NK-92 (cell line): Measurements from ENCODE around the gene YARS1.

Experiments
- DNase-seq: peaks from one replicate; lab custom pipeline; 2025; ENCODE audit not compliant: unreplicated experiment; lab: John Stamatoyannopoulos, UW

YARS1 gene

GRCh38 chr1:32817159-32817814, at the start of gene YARS1, which contains the start of gene S100PBP:
TSS of gene YARS1 (minus strand) at chr1:32817358. CDS start at chr1:32817244, 114 bp downstream.
TSS of gene S100PBP (plus strand) at chr1:32817653. CDS start at chr1:32826100, 8,447 bp downstream.
- peak; percentile 90 for DNase-seq

- no peak for DNase-seq
These were observed 48.7 kb upstream of the YARS1 start for GRCh38 chr1:32865639-32866405.

GRCh38 chr1:32864375-32865019, 47.3 kb upstream of the YARS1 start:
- DNase-seq = no peak

GRCh38 chr1:32863881-32864245, 46.7 kb upstream of the YARS1 start:
- no peak for DNase-seq

- DNase-seq = no peak
These were observed 46.2 kb upstream of the YARS1 start for GRCh38 chr1:32863218-32863880.

GRCh38 chr1:32861904-32862695, 44.9 kb upstream of the YARS1 start:
- no peak for DNase-seq

GRCh38 chr1:32860566-32860965, 43.4 kb upstream of the YARS1 start:
- DNase-seq = no peak

- DNase-seq = no peak
These were observed 42.8 kb upstream of the YARS1 start for GRCh38 chr1:32859915-32860314.

GRCh38 chr1:32858791-32859190, 41.6 kb upstream of the YARS1 start:
- DNase-seq = no peak

- DNase-seq = no peak
These were observed 41.0 kb upstream of the YARS1 start for GRCh38 chr1:32858136-32858535.

GRCh38 chr1:32855861-32856617, 38.9 kb upstream of the YARS1 start:
- DNase-seq = no peak

GRCh38 chr1:32848354-32849063, 31.4 kb upstream of the YARS1 start:
- DNase-seq = no peak

GRCh38 chr1:32831878-32832277, 14.7 kb upstream of the YARS1 start:
- no peak for DNase-seq

GRCh38 chr1:32830092-32830852, 13.1 kb upstream of the YARS1 start:
- DNase-seq = no peak

- DNase-seq = no peak
These were observed 11.2 kb upstream of the YARS1 start for GRCh38 chr1:32828341-32828740.

- no peak for DNase-seq
These were observed 8.0 kb upstream of the YARS1 start for GRCh38 chr1:32825181-32825580.

GRCh38 chr1:32818804-32819541, 1.8 kb upstream of the YARS1 start:
- DNase-seq = no peak
